Heart left ventricle (tissue), 16 donors: Measurements from ENCODE around the gene CFAP157. TPM values are rescaled to one million over a fixed set of nuclear protein-coding genes. Genes with fewer than 3 reads are reported as not detected.

Experiments used
- ATAC-seq, 4 donors: fragments of 200-7000 bp; cut with Tn5 transposase; one replicate each; pipeline ENCODE4 v1.9.1; 2020 to 2022; ENCODE audit warnings: moderate library complexity in 4 of 4, mild to moderate bottlenecking in 3 of 4, moderate number of reproducible peaks in 1 of 4
- DNase-seq, 5 donors: peaks; one replicate each; pipeline ENCODE4 v3.0.0-alpha.2; 2020
- H3K27ac ChIP-seq, 12 donors: fragments of 200-600 bp; sonication (generic) in 4 of 12; one replicate each; pipeline versions ENCODE4 v1.5.0 to v1.8.0; 2016 to 2022; ENCODE audit warnings: mild to moderate bottlenecking in 2 of 12
- H3K27me3 ChIP-seq, 9 donors: fragments of 200-600 bp; sonication (generic) in 2 of 9; one replicate each; pipeline versions ENCODE4 v1.5.1 to v1.8.0; 2016 to 2022; ENCODE audit warnings: mild to moderate bottlenecking in 3 of 9
- H3K36me3 ChIP-seq, 9 donors: fragments of 200-600 bp; sonication (generic) in 2 of 9; one replicate each; pipeline versions ENCODE4 v1.5.0 to v1.8.0; 2018 to 2022; ENCODE audit warnings: mild to moderate bottlenecking in 2 of 9
- H3K4me1 ChIP-seq, 12 donors: fragments of 200-600 bp; sonication (generic) in 4 of 12; one replicate each; pipeline versions ENCODE4 v1.5.0 to v1.8.0; 2016 to 2022; ENCODE audit warnings: mild to moderate bottlenecking in 3 of 12
- H3K4me3 ChIP-seq, 12 donors: fragments of 200-600 bp; sonication (generic) in 4 of 12; one replicate each; pipeline versions ENCODE4 v1.5.0 to v1.8.0; 2017 to 2022; ENCODE audit warnings: mild to moderate bottlenecking in 9 of 12, moderate library complexity in 4 of 12
- H3K9me3 ChIP-seq, 12 donors: fragments of 200-600 bp; sonication (generic) in 4 of 12; one replicate each; pipeline versions ENCODE4 v1.5.0 to v1.8.0; 2016 to 2022; ENCODE audit warnings: mild to moderate bottlenecking in 1 of 12
- POLR2A ChIP-seq, 2 donors: fragments of 450-650 bp; IDR thresholded peaks; one replicate each; pipeline ENCODE4 v1.6.1; 2017; ENCODE audit warnings: antibody characterized with exemption in 2 of 2, mild to moderate bottlenecking in 2 of 2, moderate library complexity in 2 of 2
- WGBS, 4 donors: extraction: QIAGEN DNeasy Blood & Tissue Kit in 2 of 4; methylation state at CpG; one replicate each; pipeline versions ENCODE4 v1.1.5 to v1.1.7; 2013 to 2018; 5-methylcytosine and 5-hydroxymethylcytosine counted together
- intact Hi-C, 10 donors: fragments of 100-400 bp; cut with DNase I; formaldehyde crosslinking; loops; one replicate each; pipeline versions ENCODE4 v1.11.1 to v1.14.2; 2022
- polyA plus RNA-seq, 2 donors: library from polyadenylated mRNA; stranded (reverse); fragments of 200-250 nt; gene quantifications; one replicate each; pipeline ENCODE4 v1.2.3, GENCODE V29; 2013
- total RNA-seq, 9 donors: library from RNA; depleted of rRNA in 2 of 9; stranded (reverse); fragments of >200 nt in 2 of 9; fragmentation: NEBNext Ultra II Directional in 3 of 9; extraction: Animal tissue kit (Norgen Biotek cat#: 25700) in 3 of 9; gene quantifications; one replicate each; pipeline versions ENCODE4 v1.1.0 to v1.2.4, GENCODE V29; 2016 to 2023
- TF ChIP-seq, protein P1 (sequence below), 12 donors: fragments of 200-600 bp; sonication (generic) in 4 of 12; IDR thresholded peaks; one replicate each; pipeline versions ENCODE4 v1.5.0 to v1.8.0; 2018 to 2022; ENCODE audit warnings: antibody characterized with exemption in 12 of 12, mild to moderate bottlenecking in 5 of 12
- donor health status: ischemic (EF 13 %, LVEDD 7.1; RV severe dilation, severe dysfunction).
- donor health status: healthy with polysubstance abuse.
- donor health status: DM: no; HTN: yes; CAD: no.
- donor health status: DM: no; HTN: no; CAD: no.
- donor health status: ischemic (EF 25% LVEDD 6.9; RV normal size, moderate dysfunction).
- donor health status: ischemic (EF 25% LVEDD 5.7; RV mildly dilated, moderate dysfunction).
- donor health status: healthy.
- donor health status: DM: yes; HTN: yes; CAD: no.
- donor health status: ischemic (EF 35%, LVEDD 5.7; RV mildly dilated, moderate dysfunction).
- donor health status: nonischemic (EF 11% LVEDD 7.7; RV severe dilation, severe dysfunction).
- donor health status: DM: yes; HTN: yes; CAD: no.
- donor health status: PGD.
- donor health status: ischemic (EF 29% LVEDD 5.4; RV normal size, mild dysfunction).
- donor health status: nonischemic (EF 23%, LVEDD 6.1; RV moderate dilation, normal function).

Gene CFAP157
- total and polyA plus RNA-seq, 11 donors, result 0.08 to 0.87 (median 0.11) TPM; not detected in 7

- Histone ChIP-seq H3K4me1 (peaks cover 0 to 24% (median 12%) of the 10 kb centered on the region in 12 donors), H3K4me3 (no peak overlapping the region), H3K9me3 (no peaks in the 10 kb centered on the region), H3K27me3 (no peaks in the 10 kb centered on the region), H3K36me3 (no peaks in the 10 kb centered on the region), H3K27ac (peak overlapping the region in 1 of 12 donors; percentile 64)
- ATAC-seq (no peak), DNase-seq (peak in 1 of 5 donors; percentile 42)
- 71 to 84% (median 83%) methylated on average over 7 to 12 of the region's 12 CpGs for WGBS, 4 donors
- TF ChIP-seq POLR2A (IDR thresholded peaks at IDR 0.05), result no peak
- TF ChIP-seq, protein P1, sequence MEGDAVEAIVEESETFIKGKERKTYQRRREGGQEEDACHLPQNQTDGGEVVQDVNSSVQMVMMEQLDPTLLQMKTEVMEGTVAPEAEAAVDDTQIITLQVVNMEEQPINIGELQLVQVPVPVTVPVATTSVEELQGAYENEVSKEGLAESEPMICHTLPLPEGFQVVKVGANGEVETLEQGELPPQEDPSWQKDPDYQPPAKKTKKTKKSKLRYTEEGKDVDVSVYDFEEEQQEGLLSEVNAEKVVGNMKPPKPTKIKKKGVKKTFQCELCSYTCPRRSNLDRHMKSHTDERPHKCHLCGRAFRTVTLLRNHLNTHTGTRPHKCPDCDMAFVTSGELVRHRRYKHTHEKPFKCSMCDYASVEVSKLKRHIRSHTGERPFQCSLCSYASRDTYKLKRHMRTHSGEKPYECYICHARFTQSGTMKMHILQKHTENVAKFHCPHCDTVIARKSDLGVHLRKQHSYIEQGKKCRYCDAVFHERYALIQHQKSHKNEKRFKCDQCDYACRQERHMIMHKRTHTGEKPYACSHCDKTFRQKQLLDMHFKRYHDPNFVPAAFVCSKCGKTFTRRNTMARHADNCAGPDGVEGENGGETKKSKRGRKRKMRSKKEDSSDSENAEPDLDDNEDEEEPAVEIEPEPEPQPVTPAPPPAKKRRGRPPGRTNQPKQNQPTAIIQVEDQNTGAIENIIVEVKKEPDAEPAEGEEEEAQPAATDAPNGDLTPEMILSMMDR (IDR thresholded peaks at IDR 0.05), result no peak
- intact Hi-C loops, result loop anchor here in 1 of 10 donors (10.0 kb wide), 1 partner anchor 215 kb away; no protein-coding TSS in a partner anchor
These were observed 13.5 kb downstream of the CFAP157 start for GRCh38 chr9:127720031-127720864.

DNA sequence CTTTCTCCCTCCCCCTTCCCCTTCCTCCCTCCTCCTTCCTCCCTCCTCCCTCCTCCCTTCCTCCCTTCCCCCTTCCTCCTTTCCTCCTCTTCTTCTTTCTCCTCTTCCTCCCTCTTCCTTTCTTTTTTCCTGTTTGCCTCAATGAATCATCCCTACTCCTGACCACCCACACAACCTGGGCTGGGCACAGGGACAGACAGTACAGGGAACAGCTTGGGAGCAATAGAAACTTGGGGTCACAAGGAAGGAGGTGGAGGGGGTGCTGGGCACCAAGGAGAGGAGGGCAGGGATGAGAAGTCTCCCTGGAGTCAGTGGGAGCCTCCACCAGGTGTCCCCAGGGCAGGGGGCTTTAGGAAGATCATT lies 14.1 kb downstream of the CFAP157 start:
- peaks cover 0 to 24% (median 12%) of the 10 kb centered on the region in 12 donors for H3K4me1 ChIP-seq
- ATAC-seq, result no peak
- H3K4me3 ChIP-seq, result no peak overlapping the region
- no peak for TF ChIP-seq POLR2A (IDR thresholded peaks at IDR 0.05)
- TF ChIP-seq, protein P1 (IDR thresholded peaks at IDR 0.05), result no peak
- no peak for DNase-seq
- H3K36me3 ChIP-seq, result no peaks in the 10 kb centered on the region
- H3K27ac ChIP-seq, result no peak overlapping the region
- H3K27me3 ChIP-seq, result no peaks in the 10 kb centered on the region
- intact Hi-C loops, result loop anchor here in 1 of 10 donors (10.0 kb wide), 1 partner anchor 216 kb away; no protein-coding TSS in a partner anchor
- H3K9me3 ChIP-seq, result no peaks in the 10 kb centered on the region

- Histone ChIP-seq H3K4me3 (no peak overlapping the region), H3K36me3 (no peaks in the 10 kb centered on the region), H3K27me3 (no peaks in the 10 kb centered on the region), H3K27ac (no peak overlapping the region), H3K4me1 (peaks cover 0 to 18% (median 7%) of the 10 kb centered on the region in 12 donors), H3K9me3 (no peaks in the 10 kb centered on the region)
- no peak for ATAC-seq
- WGBS, 4 donors, result 61 to 83% (median 66%) methylated on average over 4 to 11 of the region's 11 CpGs
- intact Hi-C loops, result loop anchor here in 1 of 10 donors (10.0 kb wide), 1 partner anchor 217 kb away; no protein-coding TSS in a partner anchor
- peak in 1 of 5 donors; percentile 43 for DNase-seq
- no peak for TF ChIP-seq POLR2A (IDR thresholded peaks at IDR 0.05)
- TF ChIP-seq, protein P1 (IDR thresholded peaks at IDR 0.05), result no peak
These were observed 14.6 kb downstream of the CFAP157 start for GRCh38 chr9:127721391-127721821.

DNA sequence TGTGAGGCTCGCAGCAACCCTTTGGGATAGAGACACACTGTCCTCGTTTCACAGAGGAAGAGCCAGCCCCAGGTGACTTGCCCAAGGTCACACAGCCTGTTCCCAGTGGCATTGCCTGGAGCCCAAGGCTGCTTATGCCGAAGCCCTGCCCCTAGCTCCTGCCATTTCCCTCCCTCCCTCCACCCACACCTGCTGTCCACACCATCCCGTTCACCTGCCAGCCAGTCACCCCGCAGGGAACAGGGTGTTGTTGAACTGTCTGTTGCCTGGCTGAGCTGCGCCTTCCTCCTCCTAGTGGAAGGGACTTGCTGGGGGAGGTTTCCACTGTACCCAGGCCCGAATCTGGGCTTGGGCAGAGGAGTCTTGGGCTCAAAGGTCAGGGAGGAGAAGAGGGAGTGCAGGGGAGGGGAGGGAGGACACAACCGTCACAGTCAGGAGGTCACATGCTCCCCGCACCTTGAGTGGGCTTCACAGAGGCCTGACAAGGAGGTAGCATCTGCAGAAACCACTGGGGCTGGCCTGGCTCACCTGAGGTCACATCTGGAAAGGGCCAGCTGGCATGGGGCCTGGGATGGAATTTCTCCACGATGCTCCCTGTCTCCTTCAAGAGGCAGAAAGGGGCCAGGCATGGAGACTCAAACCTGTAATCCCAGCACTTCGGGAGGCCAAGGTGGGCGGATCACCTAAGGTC lies 15.4 kb downstream of the CFAP157 start:
- no peaks in the 10 kb centered on the region for H3K27me3 ChIP-seq
- intact Hi-C loops, result loop anchor here in 1 of 10 donors (10.0 kb wide), 1 partner anchor 217 kb away; no protein-coding TSS in a partner anchor
- 77 to 83% (median 81%) methylated on average over 12 of the region's 12 CpGs for WGBS, 4 donors
- H3K36me3 ChIP-seq, result no peaks in the 10 kb centered on the region
- DNase-seq (peak in 1 of 5 donors; percentile 47), ATAC-seq (no peak)
- no peak overlapping the region for H3K4me3 ChIP-seq
- TF ChIP-seq, protein P1 (IDR thresholded peaks at IDR 0.05), result no peak
- TF ChIP-seq POLR2A (IDR thresholded peaks at IDR 0.05), result no peak
- no peak overlapping the region for H3K27ac ChIP-seq
- H3K9me3 ChIP-seq, result no peaks in the 10 kb centered on the region
- peaks cover 0 to 15% (median 7%) of the 10 kb centered on the region in 12 donors for H3K4me1 ChIP-seq
